ENCODE data around the gene CBL. TPM values are rescaled to one million over a fixed set of nuclear protein-coding genes. Genes with fewer than 3 reads are reported as not detected.

The CBL gene
- polyA plus RNA-seq, 1 of the 3 experiments (the other 2 are of a cell fraction) = 9.5 TPM

DNA sequence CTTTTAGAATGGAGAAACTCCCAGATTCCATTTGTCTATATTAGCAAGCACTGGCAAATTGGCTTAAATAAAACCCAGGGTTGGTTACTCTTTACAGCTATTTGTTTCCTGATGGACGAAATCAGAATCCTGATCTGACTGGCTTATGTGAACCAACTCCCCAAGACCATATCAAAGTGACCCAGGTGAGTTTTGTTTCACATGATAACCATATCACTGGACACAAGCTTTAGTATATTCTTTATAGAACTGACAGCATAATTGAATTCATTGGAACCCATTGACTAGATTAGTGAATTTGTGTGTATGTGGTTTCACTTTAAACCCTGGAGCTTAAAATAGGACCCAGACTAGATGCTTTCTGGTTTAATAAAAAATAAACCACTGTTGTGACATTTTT, 71.5 kb downstream of the CBL start:
- H3K4me1 ChIP-seq (ENCODE audit: control insufficient read depth in 1 of 2, insufficient read depth in 2 of 2, low read depth in 1 of 2, low read length in 1 of 2) = no peaks in the 10 kb centered on the region
- no peaks in the 10 kb centered on the region for H3K9me3 ChIP-seq
- CTCF ChIA-PET = interaction anchor here (0.8 to 3.5 kb wide), 5 partner anchors 30 to 197 kb away, joined by 4 to 16 read pairs (median 6); partner anchors contain the start of gene CBL
- no peaks in the 10 kb centered on the region for H3F3A ChIP-seq (replicated peaks; ENCODE audit: insufficient read depth)
- no peak overlapping the region for H3K9ac ChIP-seq
- H3K79me2 ChIP-seq (ENCODE audit: insufficient read depth) = peaks cover 12% of the 10 kb centered on the region; the same call in 1 of the 2 replicates
- no peaks in the 10 kb centered on the region for H3K27me3 ChIP-seq (ENCODE audit: insufficient read depth)
- POLR2A ChIA-PET = no interaction called here
- H3K9me2 ChIP-seq = no peaks in the 10 kb centered on the region
- no peak overlapping the region for H3K27ac ChIP-seq (ENCODE audit: low read depth in 2 of 2, low read length in 1 of 2)
- TF ChIP-seq ZBTB33 (IDR thresholded peaks at IDR 0.05; ENCODE audit: borderline replicate concordance, low read depth) (no peak), USF2 (IDR thresholded peaks at IDR 0.05; ENCODE audit: borderline replicate concordance, low read depth, low read length) (no peak), EP300 (IDR thresholded peaks at IDR 0.05; ENCODE audit: borderline replicate concordance in 1 of 2, low read depth in 1 of 2, low read length in 1 of 2) (no peak), MXI1 (IDR thresholded peaks at IDR 0.05; ENCODE audit: low read depth, low read length) (no peak)
- 91% methylated on average over 1 of the region's 1 CpG for WGBS (ENCODE audit: low lambda C conversion rate)
- no peak overlapping the region for H3K4me2 ChIP-seq
- H2AFZ ChIP-seq (ENCODE audit: low read depth) = no peak overlapping the region
- no peaks in the 10 kb centered on the region for H4K20me1 ChIP-seq (ENCODE audit: insufficient read depth)
- no peak overlapping the region for H3K4me3 ChIP-seq (ENCODE audit: low read depth in 2 of 2, low read length in 1 of 2)
- peaks cover 45 to 62% of the 10 kb centered on the region in 2 experiments for H3K36me3 ChIP-seq (replicated peaks in 1 of 2; ENCODE audit: control insufficient read depth in 1 of 2, insufficient read depth in 2 of 2, low read length in 1 of 2)
- DNase-seq = no peak

DNA sequence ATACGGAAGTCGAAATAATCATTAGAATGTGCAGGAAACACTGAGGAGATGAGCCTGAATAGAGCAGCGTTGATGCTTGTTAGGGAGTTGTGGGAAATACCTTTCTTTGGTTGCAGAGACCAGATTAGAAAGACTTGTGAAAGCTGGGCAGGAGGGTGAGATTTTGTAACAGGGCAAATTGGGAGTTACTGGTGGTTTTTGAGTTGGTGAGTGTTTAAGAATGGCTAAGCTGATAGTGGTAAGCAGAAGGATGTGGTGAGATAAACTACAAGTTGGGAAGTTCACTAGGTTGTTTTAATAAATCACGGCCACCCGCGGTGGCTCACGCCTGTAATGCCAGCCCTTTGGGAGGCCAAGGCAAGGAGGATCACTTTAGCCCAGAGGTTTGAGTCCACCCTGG, 76.4 kb downstream of the CBL start:
- H3K4me3 ChIP-seq (ENCODE audit: low read depth in 2 of 2, low read length in 1 of 2) = no peak overlapping the region
- ChIA-PET CTCF (interaction anchor here (1.0 to 3.9 kb wide), 3 partner anchors 40 to 86 kb away, joined by 4 to 21 read pairs (median 7); partner anchors contain the start of gene CBL), POLR2A (no interaction called here)
- no peak overlapping the region for H3K4me2 ChIP-seq
- no peak overlapping the region for H3K9ac ChIP-seq
- TF ChIP-seq JUND (IDR thresholded peaks at IDR 0.05) (no peak), TCF12 (IDR thresholded peaks at IDR 0.05) (no peak), GATA2 (CRISPR knock-in tag; IDR thresholded peaks at IDR 0.05) (no peak), RXRA (IDR thresholded peaks at IDR 0.05; ENCODE audit: borderline replicate concordance, low read depth) (no peak), NRF1 (IDR thresholded peaks at IDR 0.05; ENCODE audit: low read depth, low read length) (no peak), FOXJ3 (CRISPR knock-in tag; IDR thresholded peaks at IDR 0.05) (no peak), CTCF (IDR thresholded peaks at IDR 0.05) (no peak), TEAD4 (IDR thresholded peaks at IDR 0.05; ENCODE audit: borderline replicate concordance, insufficient read depth) (no peak)
- TF ChIP-seq, protein P1, sequence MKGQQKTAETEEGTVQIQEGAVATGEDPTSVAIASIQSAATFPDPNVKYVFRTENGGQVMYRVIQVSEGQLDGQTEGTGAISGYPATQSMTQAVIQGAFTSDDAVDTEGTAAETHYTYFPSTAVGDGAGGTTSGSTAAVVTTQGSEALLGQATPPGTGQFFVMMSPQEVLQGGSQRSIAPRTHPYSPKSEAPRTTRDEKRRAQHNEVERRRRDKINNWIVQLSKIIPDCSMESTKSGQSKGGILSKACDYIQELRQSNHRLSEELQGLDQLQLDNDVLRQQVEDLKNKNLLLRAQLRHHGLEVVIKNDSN (IDR thresholded peaks at IDR 0.05; ENCODE audit: borderline replicate concordance, low read depth) = no peak
- H3K9me2 ChIP-seq = no peaks in the 10 kb centered on the region
- H3K27me3 ChIP-seq (ENCODE audit: insufficient read depth) = no peaks in the 10 kb centered on the region
- no peaks in the 10 kb centered on the region for H3K9me3 ChIP-seq
- no peak for DNase-seq
- no peaks in the 10 kb centered on the region for H3K4me1 ChIP-seq (ENCODE audit: control insufficient read depth in 1 of 2, insufficient read depth in 2 of 2, low read depth in 1 of 2, low read length in 1 of 2)
- peaks cover 17% of the 10 kb centered on the region for H3F3A ChIP-seq (replicated peaks; ENCODE audit: insufficient read depth)
- no peaks in the 10 kb centered on the region for H3K79me2 ChIP-seq (ENCODE audit: insufficient read depth)
- peaks cover 48 to 49% of the 10 kb centered on the region in 2 experiments for H3K36me3 ChIP-seq (replicated peaks in 1 of 2; ENCODE audit: control insufficient read depth in 1 of 2, insufficient read depth in 2 of 2, low read length in 1 of 2)
- no peak overlapping the region for H3K27ac ChIP-seq (ENCODE audit: low read depth in 2 of 2, low read length in 1 of 2)
- 92% methylated on average over 7 of the region's 7 CpGs for WGBS (ENCODE audit: low lambda C conversion rate)
- H4K20me1 ChIP-seq (ENCODE audit: insufficient read depth) = no peaks in the 10 kb centered on the region
- H2AFZ ChIP-seq (ENCODE audit: low read depth) = no peak overlapping the region
